Measurements from ENCODE around the gene GLYAT.
"Not testable (repeated sequence)": the region's sequence is repeated elsewhere in the genome, so short reads cannot be mapped to it uniquely, and the experiment has no call there.

The GLYAT gene

GRCh38 chr11:58742981-58743880 is 11.5 kb upstream of the GLYAT start:
- DNase-seq (ENCODE audit: low read depth), result no peak

DNA sequence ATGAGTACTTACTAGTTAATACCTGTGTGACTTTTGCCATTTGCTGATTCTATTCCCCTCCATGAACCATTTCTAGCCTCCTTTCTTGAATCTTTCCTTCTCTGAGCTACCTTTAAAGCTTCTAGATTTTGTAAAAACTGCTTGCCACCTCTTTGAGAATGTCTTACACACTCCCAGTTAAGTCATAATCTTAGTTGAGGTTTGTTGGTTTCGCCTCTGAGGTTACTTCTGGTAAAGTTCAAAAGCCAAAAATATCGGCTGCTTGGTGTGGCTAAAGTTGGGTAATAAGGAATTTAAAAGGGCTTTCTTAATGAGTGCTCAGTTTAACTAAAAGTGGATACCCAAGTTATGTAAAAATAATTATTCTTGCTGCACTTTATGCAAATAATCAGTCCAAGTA is 10.4 kb upstream of the GLYAT start:
- no peak for DNase-seq (ENCODE audit: low read depth)

GRCh38 chr11:58741127-58741526 is 9.4 kb upstream of the GLYAT start:
- DNase-seq (ENCODE audit: low read depth), result no peak

DNA sequence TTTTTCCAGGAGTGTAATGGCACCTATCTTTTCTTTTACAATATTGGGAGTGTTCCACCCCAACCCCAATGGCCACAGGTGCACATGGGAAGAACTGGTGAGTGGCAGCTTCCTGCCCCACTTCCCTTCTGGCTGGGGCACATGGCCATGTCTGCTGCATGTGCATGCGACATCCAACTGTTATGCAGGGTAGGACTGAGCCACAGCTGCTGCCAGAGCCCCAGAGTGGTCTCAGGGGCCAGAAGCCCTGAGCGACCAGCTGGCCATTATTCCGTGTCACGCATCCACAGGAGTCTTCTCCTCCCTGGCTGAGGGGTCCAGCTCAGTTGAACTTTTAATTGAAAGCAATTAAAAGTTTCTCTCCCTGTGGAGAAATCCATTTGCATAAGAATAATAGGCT is 8.7 kb upstream of the GLYAT start:
- no peak for DNase-seq (ENCODE audit: low read depth)

- DNase-seq (ENCODE audit: low read depth), result peak; percentile 25
These were observed 8.1 kb upstream of the GLYAT start for GRCh38 chr11:58739725-58740430.

DNA sequence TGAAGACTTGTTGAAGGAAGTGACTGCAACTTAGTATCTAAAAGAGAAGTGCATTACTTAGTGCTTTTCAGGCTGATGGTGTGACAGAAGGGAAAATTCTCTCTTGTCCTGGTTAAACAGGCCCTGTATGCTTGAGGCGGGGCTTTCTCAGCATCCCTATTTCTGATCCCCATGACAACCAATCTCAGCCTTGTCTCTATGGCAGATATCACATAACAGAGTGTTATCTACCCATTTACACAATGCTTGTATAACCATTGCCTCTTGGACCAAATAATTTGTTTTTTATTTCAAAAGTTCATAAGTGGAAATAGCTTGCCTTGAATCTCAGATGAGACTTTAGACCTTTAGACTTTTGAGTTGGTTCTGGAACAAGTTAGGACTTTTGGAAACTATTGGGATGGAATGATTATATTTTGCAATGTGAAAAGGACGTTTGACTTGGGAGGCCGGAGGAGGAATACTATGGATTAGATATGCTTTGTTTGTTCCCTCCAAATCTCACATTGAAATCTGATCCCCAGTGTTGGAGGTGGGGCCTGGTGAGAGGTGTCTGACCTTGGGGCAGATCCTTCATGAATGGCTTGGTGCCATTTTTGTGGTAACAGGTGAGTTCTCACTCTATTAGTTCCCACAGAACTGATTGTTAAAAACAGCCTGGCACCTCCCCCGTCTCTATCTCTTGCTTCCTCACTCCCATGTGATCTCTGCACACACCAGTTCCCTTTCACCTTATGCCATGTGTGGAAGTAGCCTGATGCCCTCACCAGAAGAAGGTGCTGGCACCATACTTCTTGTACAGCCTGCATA is 3.1 kb upstream of the GLYAT start:
- no peak for DNase-seq (ENCODE audit: low read depth)

DNA sequence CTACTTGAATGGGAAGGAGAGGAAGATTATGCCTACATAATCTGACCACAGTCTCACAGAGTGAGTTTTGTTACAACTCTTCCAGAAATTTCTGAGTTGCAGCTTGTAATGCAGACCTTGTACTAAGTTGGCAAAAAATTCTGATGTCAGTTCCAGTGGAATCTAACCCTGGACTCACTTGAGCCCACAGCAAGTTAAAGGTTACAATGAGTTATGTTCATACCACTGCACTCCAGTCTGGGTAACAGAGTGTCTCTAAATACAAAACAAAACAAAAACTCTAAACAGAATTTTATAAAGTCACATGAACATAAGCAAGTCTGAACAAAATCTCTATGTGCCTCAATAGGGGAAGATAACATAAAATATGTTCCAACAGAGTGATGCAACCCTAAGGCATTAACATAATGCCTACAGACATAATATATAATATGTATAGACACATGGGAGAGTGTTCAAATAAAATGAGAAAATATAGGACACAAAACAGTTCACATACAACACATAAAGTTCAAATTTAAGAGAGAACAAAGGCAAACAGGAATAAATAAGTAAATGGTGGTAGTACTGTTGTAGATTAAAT is 1.1 kb downstream of the GLYAT start:
- DNase-seq (ENCODE audit: low read depth), result no peak

GRCh38 chr11:58727415-58727797 is 4.3 kb downstream of the GLYAT start:
- DNase-seq (ENCODE audit: low read depth), result no peak

DNA sequence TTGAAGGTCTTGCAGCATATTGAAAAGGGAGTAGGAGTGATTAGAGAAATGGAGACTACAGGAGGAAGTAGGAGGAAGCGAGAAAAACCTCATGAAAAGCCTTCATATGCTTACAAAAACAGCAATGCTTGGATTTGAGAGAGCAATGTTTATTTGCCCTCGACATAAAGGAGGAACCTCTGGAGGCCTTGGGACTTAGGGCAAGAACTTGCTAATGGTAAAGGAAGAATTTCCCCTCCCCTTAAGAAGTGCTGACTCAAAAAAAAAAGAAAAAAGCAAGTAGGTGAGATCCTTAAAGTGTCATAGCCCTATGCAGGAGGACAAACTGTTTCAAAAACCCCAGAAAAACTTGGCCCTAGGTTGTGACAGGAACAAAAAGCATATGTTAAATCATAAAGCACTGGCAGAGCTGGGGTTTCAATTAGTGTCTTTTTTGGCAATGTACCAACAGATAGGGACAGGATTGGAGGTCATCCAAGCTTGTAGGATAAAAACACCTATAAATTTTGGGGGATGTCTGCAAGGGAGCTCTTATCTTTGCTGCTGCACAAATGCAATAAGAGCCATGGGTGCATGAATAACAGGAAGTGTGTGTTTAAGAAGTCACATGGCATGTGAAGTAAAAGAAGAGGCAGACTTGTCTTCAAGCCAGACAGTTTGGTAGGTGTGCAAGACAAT is 4.9 kb downstream of the GLYAT start:
- no peak for DNase-seq (ENCODE audit: low read depth)

DNA sequence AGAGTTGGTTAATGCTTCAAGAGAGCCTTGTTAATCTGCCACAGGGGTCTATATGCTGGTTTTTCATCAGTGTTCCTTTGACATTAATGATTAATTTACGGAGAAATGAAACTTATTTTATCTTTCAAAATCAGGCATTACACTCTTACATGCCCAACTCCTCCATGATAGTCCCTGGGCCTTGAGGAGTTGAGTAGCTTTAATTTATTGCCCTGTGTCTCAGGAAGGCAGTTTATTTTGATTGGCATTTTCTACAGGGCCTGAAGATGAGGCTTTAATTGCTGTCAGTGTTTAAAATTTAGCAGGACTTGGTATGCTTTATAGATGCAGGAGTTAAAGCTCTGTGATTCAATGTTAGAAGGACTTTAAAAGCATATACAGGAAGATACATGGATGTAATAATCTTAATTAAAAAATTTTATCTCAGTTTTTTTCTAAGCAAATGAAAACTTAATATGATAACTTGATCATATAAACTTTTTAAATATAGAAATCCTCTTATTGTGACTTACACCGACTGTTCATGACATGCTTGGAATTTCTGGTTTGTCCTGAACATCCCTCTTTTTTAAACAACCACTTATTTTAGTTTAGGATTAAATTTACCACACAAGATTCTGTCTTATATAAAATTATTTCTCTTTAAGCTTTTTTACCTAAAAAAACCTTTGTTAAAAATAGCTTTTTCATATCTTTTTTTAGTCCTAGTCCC is 12.2 kb downstream of the GLYAT start:
- DNase-seq (ENCODE audit: low read depth), result no peak

DNA sequence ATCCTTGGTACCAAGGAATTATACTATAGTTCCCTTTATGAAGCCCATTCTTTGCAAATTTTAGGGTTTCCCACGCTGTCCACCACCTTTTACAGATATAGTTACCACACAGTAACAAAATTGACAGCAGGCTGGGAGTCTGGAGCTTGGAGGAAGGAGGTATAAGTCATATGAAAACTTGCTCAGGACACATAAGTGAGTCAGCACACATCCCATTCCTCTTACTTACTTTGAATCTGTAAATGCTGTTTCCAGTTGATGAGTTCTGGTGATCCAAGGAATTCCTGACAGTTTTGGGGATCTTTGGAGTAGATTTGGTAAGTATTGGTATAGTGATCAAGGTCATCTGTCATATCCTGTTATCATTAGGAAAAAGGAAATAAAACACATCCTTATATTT is 19.2 kb downstream of the GLYAT start:
- no peak for DNase-seq (ENCODE audit: low read depth)

GRCh38 chr11:58711832-58712231 is 19.9 kb downstream of the GLYAT start:
- no peak for DNase-seq (ENCODE audit: low read depth)

GRCh38 chr11:58707767-58708166 is 24.0 kb downstream of the GLYAT start:
- DNase-seq (ENCODE audit: low read depth), result no peak

- not testable (repeated sequence) for DNase-seq (ENCODE audit: low read depth)
These were observed 34.9 kb downstream of the GLYAT start for GRCh38 chr11:58696825-58697224.

DNA sequence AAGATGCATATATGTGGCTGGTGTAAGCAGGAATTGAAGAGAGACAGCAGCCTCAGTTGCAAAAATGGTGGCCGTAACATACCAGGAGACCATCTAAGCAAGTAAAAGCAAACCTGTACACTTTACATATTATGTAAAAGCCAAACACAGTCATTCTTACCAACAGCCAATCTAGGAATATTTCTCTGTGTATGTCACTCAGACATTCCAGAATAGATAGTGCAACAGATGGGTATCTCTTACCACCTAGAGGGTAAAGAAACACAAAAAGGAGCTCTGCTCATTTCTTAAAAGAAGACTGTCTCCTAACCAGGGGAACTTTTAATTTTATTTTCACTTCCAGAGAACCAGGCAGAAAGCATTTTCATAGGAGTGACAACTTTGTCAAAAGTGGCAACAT is 38.7 kb downstream of the GLYAT start:
- DNase-seq (ENCODE audit: low read depth), result no peak

- no peak for DNase-seq (ENCODE audit: low read depth)
These were observed 40.1 kb downstream of the GLYAT start for GRCh38 chr11:58691675-58692074.

- DNase-seq (ENCODE audit: low read depth), result no peak
These were observed 42.8 kb downstream of the GLYAT start for GRCh38 chr11:58688789-58689503.

DNA sequence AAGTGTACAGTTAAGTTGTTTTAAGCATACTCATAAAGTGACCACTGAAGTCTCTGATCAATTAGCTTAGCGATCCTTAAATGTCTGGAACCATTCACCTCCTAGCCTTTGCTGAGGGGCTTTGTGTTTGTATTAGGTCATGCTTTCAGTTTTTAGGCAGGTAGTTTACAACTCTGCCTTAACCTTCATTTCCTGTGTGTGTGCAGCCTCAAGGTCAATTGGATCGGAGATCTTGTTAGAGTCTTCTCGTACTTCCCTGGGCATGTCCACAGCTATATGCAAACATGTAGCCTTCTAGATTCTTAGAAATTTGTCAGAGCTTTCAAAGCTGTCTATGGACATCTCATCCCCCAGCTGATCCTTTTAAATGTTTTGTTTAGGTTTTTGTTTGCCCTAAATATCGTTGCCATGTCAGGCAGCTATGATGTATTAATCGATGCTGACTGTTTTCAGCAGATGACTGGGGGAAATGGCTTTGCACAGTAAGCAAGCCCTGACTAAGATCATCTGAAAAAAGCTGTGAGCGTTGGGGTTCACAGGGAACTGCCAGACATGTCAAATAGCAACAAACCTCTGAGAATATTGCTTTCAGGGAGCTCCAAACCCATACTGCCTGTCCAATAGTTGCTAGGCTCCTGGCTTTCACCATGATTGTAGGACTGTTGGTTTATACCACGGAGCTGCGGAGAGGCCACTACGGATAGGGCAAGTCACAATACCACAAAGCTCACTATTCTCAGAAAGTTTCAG is 45.6 kb downstream of the GLYAT start:
- DNase-seq (ENCODE audit: low read depth), result no peak

DNA sequence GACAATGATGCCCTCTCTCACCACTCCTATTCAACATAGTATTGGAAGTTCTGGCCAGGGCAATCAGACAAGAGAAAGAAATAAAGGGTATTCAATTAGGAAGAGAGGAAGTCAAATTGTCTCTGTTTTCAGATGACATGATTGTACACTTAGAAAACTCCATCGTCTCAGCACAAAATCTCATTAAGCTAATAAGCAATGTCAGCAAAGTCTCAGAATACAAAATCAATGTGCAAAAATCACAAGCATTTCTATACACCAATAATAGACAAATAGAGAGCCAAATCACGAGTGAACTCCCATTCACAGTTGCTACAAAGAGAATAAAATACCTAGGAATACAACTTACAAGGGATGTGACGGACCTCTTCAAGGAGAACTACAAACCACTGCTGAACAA is 49.1 kb downstream of the GLYAT start:
- not testable (repeated sequence) for DNase-seq (ENCODE audit: low read depth)

GRCh38 chr11:58677536-58677935 is 54.2 kb downstream of the GLYAT start:
- DNase-seq (ENCODE audit: low read depth), result not testable (repeated sequence)
